ENCODE results near the gene DENND6B.

DNA sequence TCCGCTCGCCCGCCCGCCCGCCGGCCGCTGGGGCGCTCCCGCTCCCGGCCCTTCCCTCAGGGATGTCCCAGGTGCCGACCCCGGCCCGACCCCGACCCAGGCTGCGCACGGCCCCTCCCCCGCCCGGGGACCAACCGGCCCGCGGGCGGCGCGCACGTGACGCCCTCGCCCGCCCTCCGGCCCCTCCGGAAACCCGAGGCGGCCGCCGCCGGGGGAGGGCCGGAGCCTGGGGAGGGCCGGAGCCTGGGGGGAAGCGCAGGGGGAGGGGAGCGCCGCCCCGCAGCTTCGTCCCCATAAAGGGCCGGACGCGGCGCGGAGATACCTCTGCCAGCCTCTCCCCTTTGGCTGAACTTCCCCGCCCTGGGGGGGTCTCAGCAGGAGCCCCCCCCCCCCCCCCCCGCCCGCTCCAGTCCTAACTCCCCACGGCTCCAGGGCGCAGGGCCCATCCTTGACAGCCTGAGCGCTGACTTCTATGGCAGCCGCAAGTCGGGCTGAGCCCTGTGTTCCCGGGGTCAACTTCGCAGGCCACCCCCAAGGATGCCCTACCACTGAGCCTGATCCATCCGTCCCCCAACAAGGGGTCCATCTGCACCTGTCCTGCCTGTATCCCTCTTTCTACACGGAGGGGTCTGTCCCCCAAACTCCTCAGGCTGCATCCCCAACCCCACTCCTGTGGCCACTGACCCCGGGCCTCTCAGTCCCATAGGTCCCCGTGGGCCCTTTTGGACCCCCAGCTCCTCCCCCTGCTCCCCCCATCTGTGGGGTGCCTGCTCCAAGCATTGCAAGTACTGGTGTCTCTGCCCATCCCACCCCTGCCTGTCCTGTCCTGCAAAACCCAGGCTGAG is 65.0 kb downstream of the DENND6B start, which contains the start of gene MAPK12:
- no peak for TF ChIP-seq CTCF (IDR thresholded peaks at IDR 0.05 in 2 of 3, conservative IDR thresholded peaks at IDR 0.05 in 1 of 3; ENCODE audit: borderline replicate concordance in 1 of 3, insufficient read depth in 1 of 3, low read depth in 2 of 3, low read length in 2 of 3)
- TF ChIP-seq, protein P1, sequence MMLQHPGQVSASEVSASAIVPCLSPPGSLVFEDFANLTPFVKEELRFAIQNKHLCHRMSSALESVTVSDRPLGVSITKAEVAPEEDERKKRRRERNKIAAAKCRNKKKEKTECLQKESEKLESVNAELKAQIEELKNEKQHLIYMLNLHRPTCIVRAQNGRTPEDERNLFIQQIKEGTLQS (IDR thresholded peaks at IDR 0.05): no peak
- no peak for TF ChIP-seq JUND (IDR thresholded peaks at IDR 0.05)
